Stimulated activated CD8-positive, alpha-beta memory T cell treated with anti-CD3 and anti-CD28 coated beads, Interleukin-4, amount 100 ng/mL, for 48 hours (primary cell): Measurements from ENCODE around the gene IGF2BP2.
"Not testable (repeated sequence)": the region's sequence is repeated elsewhere in the genome, so short reads cannot be mapped to it uniquely, and the experiment has no call there.

Source experiments
- DNase-seq: peaks from one replicate; pipeline ENCODE4 v3.0.0-alpha.2; 2020

IGF2BP2 gene

DNA sequence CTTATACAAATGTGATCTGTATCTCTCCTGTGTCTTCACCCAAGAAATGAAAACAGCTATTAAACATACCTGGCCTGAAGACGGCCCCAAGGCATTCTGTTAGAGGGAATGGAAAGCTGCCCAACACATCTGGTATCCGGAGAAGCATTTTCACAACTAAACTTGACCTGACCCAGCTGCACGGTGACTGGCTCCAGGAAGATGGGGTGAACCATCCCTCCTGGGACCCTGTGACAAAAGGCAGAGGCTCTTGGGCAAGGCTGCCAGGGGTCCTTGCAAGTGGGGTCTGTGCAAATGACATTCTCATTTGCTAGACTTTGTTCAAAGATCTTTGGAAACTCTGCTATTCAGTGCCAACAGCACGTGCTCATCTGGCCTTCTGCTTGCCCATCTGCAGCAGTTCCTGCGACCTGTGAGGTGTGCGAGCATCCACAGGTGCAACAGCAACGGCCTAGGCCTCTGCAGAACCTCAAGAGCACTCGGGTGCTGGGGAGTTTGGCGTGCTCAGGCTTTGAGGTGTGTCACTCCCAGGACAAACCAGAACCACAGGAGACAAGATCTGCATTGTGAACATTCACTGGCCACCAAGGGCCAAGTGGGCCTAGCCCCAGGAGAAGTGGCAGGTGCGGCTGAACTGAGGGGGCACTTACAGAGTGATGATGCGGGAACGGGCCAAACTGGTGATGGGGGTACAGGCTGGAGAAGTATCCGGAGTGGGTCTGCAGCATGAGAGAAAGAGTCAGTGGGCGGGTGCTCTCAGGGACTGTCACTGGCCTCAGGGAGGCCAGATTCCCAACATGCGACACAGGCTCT, 166.9 kb downstream of the IGF2BP2 start:
- DNase-seq = no peak

DNA sequence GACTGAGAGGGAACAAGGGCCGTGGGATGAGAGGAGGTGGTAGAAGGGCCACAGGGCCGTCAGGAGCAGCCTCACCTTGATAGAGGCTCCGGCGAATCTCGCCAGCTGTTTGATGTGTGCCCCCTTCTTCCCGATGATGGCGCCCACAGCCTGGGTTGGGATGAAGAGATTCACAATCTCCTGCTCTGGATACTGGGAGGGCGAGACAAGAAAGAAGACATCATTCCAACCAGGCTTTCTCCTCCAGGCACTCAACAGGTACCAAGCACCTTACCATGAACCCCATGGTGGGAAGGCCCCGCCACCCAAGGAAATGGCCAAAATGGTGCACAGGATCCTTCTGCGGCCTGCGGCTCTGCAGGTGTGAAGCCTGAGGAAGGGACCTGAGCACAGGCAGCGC, 167.6 kb downstream of the IGF2BP2 start:
- DNase-seq = no peak

DNA sequence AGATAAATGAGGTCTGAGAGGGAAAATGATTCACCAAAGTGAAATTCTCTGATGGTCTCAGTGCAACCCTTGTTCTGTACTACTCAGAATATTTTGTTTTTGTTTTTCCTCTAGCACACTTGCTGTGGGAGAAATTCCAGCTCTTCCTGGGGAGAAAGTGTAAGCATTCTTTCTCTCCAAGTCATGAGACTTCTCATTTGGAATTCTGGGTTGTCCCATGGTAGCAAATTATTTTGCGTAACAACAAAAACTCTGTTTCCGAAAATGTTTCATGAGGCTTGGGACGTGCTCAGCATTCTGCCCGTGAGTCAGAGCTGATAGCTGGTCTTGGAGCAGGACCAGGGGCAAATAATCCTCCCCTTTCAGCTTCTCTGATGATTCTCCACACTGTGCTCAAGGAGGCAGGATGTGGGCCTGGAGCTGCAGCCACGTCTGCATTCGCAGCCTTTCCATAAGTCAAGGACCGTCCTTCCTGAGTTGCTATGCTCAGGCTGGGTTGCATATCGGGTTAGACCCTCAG, 168.5 kb downstream of the IGF2BP2 start:
- no peak for DNase-seq

DNA sequence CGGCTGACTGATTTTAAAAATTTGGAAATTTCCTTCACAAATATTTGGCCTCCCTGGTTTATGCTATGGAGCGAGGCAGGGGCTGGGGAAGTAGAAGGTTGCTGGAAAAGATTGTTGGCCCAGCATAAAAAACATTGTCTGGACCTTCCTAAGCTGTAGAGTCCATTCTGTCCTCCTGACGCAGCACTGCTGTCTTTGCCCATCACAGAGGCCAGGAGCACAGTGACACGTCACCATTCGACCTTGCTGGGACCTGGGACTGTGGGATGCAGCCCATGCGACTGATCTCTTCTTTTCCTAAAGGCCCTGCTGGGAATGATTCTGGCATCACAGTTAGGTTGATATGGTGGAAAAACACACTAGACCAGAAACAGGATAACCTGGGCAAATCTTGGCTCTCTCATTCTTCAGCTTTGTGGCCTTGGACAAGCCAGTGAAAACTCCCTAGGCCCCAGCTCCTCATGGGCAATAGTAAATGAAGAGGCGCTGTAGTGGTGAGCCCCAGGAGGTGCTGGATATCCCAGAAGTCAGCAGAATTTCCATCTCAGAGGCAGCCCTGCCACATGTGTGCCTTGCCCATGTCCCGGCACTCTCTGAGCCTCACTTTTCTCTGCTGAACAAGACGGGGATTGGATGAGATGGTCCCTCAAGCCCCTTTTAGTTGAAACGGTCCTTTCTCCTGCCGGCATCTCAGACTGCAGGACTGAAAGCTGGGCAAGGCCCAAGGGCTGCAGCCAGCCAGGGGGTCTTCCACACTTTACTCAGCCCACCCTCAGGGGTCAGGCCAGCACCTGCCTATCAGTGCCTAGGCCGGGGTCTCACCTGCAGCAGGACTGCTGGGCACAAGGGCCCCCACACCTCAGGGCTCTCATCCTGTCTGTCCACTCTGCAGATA, 169.2 kb downstream of the IGF2BP2 start:
- DNase-seq = no peak

DNA sequence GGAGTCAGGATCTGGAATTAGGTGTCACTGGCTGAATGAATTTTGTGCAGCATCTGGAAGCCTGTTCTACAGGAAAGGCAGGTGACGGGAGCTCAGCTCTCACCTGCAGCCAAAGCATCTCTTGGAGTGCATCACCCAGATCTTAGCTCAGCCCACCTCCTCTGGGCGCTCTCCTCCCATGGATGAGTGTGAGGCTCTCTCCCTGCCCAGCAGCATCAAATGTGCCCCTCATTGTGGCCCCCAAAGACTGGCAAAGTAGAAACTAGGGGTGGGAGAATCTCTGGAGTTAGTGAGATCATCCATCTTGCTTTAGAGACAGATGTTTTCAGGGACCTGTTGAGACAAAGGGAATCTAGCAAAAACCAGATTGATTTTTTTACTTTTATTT, 170.1 kb downstream of the IGF2BP2 start:
- no peak for DNase-seq

DNA sequence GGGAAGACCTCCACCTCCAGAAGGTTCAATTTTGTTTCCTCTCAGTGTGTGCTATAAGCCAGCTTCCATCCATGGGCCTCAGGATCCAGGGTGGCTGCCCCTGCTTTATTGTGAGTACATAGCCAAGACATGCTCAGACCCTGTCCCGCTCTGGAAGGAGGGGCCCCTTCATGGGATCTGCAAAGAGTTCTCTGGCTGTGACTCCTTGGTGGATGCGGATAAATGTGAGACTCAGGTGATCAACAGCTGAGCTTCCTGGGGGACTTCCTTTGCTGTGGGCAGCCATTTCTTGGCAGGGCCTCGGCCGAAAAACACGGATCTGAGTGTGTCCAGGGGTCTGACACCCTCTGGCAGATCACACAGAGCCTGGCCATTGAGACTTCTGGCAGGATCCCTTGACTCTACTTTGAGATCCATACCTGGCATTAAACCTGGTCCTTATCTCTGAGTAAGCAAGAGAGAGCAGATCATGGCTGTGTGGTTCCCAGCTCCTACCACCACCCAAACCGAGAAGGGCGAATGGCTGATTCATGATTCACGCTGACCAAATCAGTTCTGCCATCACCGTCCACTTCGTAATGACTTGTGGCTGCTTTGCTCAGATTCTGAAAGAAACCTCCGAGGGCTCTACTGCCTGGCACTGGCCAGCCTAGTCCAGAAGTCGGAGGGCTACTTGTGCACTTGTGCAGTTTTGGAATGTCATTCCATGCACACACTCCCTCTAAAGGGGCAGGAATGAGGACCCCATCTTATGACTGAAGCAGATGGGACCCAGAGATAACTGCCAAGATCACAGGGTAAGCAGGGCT, 170.7 kb downstream of the IGF2BP2 start:
- DNase-seq = no peak

DNA sequence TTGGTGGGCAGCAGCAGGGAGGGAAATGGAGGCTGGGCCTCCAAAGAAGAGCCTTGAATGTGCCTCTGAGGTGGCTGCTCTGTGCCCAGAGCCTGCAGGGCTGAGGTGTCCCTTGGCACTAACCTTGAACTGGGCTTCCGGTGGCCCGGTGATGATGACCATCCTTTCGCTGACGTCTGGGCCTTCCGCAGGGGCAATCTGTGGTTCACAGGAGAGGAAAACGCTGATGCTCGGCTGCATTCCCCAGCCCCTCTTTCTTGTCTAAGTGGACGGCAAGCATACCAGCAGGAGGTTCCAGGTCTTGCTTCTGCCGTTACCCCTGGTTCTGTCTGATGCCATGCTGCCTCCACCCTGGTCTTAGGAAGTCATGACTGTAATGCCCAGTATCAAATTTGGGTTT, 172.9 kb downstream of the IGF2BP2 start:
- DNase-seq = no peak

DNA sequence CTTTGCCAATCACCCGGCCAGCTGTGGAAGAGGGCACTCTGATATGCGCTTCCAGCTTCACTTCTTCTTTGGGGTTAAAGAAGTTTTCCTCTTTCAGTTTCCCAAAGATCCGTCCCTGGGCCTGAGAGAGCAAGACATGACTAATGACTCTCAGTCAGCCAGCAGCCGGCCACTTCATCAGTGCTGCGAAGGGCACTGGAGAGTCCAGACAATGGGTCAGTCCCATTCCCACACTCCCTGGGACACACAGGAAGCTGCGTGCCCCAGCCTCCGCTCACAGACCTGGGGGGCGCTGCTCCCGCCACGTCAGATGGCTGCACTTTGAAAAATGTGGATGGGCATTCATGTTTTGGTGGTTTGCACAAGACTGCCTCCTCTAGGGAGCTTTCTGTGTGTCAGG, 175.4 kb downstream of the IGF2BP2 start:
- DNase-seq = no peak

DNA sequence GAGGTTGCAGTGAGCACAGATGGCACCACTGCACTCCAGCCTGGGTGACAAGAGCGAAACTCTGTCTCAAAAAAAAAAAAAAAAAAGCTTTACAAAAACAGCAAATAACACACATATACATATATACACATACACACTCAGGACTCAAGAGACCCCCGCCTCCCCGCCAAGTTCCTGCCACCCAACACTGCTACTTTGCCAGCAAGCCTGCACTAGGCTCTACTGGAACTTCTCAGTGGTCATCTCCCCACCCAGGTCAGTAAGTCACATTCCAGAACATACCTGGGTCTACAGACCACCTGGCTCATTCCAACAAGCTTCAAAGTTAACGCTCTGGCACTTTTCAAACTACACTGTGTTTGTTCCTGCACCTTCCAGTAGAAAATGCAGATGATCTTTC, 176.4 kb downstream of the IGF2BP2 start:
- DNase-seq = no peak

DNA sequence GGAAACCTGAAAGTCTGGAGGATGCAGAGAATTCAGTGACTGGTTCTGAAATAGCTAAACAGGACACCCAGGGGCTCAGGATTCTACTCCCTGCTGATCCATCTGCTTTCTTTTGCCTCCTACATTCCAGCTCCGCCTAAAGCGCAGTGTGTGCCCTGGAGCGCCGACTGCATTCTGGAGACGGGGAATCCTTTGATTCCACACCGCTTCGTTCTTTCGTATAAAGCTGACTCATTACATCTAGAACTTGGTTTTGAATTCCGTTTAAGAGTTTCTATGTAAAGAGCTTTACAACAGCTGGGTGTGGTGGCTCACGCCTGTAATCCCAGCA, 177.0 kb downstream of the IGF2BP2 start:
- DNase-seq = no peak

DNA sequence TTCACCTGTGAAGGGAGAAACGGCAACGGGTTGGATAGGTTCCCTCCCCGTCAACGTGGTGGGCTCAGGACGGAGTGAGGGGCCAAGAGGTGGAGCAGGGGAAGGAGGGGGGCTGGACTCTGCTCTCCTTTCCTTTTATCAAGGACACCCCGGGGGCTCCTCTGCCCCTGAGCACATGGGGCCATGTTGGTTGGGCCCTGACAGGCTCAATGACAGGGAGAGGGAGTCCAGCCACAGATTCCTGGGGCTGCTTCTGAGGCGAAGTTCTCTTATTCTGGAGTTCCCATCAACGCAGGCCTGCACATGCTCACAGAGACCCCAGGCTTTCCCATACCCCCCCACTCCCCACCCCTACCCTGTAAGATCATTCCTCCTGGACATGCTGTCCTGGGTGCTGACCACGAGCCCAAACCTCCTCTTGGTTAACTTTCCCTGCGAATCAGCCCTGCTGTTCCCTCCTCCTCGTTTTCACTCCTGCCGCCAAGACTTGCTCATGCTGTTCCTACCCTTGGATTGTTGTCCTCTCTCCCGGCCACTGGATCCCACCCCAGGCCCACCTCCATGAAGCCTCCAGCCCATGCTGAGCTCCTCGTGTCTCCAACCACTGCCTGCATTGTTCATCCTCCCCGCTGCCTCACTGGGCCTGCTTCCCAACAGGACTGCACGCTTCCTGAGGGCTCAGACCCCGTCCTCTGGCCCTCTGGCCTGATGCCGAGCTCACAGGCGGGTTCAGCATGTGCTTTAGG, 177.5 kb downstream of the IGF2BP2 start:
- DNase-seq = no peak

DNA sequence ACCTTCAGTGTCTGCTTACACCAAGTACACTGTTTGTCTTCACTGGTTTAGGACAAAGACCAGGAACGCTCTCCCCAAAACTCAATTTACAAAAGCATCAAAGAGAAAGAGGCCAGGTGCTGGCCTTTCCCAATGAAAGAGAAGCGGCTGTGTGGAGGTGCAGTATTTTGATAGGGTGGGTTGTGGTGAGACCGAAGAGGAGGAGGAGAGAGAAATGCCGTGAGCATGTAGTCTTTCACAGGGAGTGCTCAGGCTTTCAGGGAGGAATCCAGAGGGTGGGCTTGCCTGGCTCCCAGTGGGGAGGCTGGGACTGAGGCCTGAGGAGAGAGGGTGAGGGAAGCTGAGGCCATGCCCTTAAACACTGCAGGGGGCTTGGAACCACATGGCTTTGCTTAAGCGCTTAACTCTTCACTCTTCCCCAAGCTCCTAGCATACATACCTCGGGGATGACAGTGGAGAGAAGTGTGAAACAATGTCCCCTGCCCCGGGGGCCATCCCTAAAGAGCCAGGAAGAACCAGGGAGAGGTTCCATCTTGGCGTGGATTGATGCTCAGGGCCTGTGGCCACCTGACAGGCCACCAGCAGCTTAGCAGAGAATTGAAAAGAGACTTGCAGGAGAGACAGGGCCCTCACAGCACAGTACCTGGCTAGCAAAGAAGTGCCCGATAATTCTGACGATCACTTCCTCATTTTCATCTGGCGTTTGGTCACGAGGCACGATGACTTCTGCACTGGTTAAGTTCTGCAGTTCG, 178.3 kb downstream of the IGF2BP2 start:
- DNase-seq = no peak

DNA sequence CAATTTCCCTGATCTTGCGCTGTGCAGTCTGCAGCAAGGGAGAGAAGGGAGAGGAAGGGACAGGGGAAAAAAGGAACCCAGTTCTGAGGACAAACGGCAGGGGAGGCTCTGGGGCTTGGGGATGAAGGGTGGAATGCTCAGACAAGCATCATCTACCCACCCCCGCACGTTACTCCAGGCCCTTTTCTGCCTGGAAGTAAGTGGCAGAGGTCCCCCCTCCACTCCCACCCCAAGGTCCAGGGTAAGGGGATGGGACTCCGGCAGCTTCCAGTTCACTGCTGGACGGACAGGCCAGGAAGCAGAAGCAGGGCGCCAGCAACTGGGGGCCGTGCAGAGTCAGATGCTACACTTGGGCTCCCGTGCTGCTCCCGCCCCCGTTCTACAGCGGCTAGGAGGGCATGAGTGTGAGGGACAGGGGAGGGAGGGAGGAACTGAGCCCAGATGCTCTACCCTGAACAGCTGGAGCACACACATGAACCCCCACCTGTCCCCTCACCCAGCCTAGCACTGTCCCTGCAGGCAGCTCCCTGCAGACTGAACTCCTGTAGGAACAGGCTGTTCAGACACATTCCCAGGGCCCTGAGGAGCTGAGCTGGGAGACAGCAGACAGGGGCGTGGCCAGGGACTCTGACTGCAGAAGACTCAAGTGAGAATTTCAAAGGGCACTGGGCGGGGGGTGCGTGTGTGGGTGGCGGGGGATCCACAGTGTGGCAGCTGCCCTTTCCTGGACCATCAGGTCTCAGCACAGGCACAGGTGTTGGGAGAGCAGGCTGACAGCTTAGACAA, 179.1 kb downstream of the IGF2BP2 start:
- no peak for DNase-seq

DNA sequence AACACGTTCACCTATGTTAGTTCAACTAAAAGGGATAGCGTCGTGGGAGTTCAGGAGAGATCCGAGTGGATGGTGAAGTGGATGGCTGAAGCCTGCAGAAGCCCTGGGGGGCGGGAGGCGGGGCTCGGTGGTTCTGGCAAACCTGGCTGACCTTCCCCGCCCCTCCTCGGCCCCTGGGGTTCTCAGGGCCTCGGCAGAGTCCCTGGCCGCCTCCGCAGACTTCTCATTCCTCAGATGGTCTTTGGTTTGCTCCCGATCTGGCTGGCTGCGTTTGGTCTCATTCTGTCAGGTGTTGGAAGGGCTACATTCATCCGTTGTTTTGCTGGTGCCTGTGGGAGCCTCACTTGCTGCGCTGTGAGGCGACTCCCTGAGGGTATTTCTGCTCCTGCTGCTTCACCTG, 179.7 kb downstream of the IGF2BP2 start:
- not testable (repeated sequence) for DNase-seq

DNA sequence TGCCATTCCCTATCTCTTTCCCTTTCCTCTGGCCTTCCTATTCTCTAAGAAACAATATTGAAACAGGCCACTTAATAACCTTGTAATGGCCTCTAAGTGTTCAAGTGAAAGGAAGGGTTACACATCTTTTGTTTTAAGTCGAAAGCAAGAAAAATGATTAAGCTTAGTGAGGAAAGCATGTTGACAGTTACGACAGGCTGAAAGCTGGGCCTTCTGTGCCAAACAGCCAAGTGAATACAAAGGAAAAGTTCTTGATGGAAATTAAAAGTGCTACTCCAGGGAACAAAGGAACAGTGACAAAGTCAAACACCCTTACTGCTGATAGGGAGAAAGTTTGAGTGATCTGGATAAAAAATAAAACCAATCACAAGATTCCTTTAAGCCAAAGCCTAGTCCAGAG, 184.5 kb downstream of the IGF2BP2 start:
- DNase-seq = no peak

DNA sequence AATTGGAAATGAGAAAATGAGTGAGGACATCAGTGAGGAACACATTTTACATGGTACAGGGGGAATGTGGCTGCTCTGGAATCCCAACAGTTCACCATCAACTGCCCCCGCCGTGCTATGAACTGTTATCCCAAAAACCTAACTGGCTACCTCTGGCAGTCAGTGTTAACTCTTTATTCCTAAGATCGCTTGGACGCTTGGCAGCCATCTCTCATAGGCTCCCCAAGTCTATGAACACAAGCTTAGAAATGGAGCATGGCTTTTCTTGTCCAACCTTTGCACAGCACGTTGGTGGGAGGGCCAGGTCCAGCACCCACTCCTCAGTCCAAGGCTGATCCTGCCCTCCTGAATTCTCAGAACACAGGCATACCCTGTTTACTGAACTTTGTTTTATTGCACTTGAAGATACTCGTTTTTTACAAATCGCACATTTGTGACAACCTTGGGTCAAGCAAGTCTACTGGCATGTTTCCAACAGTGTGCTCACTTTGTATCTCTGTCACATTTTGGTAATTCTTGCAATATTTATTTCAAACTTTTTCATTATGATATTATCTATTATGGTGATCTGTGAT, 185.1 kb downstream of the IGF2BP2 start:
- DNase-seq = no peak

DNA sequence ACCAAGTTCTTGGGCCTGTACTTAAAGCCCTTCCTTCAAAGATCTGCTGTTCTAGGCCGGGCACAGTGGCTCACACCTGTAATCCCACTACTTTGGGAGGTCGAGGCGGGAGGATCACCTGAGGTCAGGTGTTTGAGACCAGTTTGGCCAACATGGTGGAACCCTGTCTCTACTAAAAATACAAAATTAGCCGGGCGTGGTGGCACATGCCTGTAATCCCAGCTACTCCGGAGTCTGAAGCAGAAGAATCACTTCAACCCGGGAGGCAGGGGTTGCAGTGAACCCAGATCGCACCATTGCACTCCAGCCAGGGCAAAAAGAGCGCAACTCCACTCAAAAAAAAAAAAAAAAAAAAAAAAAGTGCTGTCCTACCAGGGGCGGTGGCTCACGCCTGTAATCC, 186.2 kb downstream of the IGF2BP2 start:
- not testable (repeated sequence) for DNase-seq

DNA sequence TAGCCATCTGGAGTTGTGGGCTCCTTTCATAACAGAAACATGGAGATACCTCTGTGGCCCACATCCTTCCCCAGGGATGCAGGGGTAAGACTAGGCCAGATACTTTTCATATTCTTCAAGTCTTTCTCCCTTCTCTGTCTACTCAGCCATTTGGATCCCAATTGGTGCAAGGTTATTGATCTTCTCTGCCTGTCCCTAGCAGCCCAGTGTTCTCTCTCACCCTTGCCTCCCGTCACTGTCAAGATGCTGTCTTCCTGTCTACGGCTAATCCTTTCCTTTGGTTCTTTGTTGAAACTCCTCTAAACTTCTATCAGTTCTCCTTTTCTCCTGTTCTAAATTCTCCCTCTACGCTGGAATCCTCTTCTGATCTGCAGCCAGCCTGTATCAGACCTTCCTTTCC, 187.5 kb downstream of the IGF2BP2 start:
- no peak for DNase-seq

DNA sequence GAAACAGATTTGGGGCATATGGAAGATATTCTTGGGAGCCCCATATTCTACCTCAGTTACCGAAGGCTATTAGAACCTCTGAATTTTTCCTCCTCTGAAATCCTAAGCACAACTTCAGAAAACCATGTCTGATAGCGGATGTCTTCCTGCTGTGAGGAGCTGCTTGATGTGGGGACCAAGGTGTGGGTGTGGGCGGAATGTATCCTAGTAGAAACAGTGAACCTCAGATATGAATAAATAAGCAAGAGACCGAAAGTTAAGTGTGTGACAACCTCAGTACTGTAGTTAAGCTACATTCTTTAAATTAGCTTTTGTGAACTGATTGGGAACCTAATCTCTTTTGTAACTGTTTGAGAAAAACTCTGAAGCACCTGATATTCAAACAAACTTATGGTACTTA, 191.8 kb downstream of the IGF2BP2 start:
- DNase-seq = no peak

DNA sequence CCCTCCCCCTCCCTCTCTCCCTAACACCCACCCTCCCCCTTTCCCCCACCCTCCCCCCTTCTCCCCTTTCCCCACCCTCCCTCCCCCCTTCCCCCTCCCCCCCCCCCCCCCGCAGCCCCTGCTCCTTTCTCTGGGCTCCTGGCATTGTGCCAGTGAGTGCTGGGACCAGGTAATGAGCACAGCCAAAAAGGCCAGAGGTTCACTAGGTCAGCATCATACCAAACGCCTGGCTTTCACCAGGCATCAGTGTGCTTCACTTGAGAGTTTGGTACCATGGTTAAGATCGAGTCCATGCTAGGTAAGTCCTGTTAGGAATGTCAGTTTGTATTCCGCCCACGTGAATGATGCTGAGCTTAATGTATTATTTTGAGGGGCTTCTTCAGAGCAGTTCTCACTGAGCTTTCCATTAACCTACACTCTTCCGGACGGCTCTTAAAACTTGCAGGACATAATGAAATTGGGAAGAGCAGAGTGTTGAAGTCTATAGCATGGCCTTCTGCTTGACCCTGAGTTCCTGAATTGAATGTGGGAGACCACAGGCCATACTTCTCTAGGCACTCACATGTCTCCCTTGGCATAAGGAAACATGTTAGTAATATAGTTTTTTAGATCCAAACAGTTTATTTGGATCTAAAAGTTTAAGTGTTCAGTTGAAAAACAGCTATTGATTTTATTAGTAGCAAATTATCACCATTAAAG, 193.2 kb downstream of the IGF2BP2 start:
- DNase-seq = no peak
